GM19324 (cell line): ENCODE results near the gene NFKBIZ.
"Not testable (repeated sequence)": the region's sequence is repeated elsewhere in the genome, so short reads cannot be mapped to it uniquely, and the experiment has no call there.

ENCODE experiments used
- ATAC-seq: cut with Tn5 transposase; IDR thresholded peaks from one replicate; pipeline ENCODE4 v1.9.1; 2021; ENCODE audit warnings: mild to moderate bottlenecking, moderate library complexity; ENCODE audit not compliant: unreplicated experiment, low FRiP score

The NFKBIZ gene

DNA sequence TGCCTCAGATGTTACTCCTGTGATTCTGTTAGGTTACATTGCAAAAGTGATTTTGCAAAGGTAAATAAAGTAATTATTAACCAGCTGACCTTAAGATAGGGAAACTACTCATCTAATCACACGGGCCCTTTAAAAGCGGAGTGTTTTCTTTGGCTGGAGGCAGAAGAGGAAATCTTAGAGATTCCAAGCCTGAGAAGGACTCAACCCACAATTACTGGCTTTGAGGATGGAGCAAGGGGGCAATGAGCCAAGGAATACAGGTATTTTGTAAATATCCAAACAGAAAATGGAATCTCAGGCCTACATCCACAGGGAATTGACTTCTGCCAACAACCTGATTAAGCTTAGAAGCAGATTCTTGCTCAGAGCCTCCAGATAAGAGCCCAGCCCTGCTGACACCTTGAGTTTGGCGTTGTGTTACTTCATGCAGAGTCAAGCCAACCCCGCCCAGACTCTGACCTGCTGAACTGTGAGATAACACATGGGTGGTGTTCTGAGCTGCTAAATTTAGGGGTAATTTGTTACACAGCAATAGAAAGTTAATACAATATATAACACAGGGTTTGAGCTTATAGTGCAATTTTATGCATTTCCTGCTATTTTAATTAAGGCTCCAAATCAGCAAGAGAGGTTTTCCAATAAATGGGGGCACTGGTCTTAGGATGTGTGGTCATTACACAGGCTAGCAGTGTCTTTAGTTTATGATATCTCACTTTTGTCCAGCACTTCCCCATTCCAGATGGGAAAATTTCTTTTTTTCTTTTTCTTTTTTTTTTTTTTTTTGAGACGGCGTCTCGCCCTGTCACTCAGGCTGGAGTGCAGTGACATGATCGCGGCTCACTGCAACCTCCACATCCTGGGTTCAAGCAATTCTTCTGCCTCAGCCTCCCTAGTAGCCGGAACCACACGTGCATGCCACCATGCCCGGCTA lies 19.5 kb downstream of the NFKBIZ start:
- ATAC-seq, result no peak

DNA sequence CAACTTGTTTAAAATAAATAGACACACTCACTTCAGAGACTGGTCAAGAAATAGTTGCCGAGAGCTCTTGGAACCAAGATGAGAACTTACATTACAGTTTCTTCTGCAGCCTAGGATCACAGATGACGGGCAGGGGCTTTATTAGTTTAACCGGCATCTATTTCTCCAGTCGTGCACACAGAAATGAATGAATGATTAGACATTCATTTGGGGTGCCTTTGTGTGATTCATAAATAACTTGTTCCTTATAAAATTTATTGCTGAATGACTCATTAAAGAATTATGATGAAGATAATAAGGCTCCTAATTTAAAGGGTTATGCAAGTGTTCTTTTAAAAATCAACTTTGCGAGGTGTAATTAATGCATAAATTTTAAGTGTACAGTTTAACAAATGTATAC lies 20.8 kb downstream of the NFKBIZ start:
- ATAC-seq, result no peak

DNA sequence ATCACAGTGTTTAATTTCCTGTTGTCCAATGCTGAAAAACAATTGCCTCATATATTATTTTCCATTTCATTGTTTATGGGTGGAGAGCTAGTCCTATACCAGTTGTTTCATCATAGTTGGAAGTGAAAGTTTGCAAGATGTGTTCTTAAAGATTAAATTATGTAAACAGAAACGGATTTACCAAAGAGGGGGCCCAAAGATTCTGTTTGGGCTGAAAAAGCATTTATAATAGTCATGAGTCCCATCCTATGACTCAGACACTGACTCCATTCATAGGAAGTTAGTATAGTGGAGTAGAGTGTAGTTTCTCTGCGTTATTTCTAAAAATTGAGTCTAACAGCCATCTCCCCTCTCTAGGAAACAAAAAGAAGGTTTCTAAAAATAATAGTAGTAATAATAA lies 24.3 kb downstream of the NFKBIZ start:
- no peak for ATAC-seq

DNA sequence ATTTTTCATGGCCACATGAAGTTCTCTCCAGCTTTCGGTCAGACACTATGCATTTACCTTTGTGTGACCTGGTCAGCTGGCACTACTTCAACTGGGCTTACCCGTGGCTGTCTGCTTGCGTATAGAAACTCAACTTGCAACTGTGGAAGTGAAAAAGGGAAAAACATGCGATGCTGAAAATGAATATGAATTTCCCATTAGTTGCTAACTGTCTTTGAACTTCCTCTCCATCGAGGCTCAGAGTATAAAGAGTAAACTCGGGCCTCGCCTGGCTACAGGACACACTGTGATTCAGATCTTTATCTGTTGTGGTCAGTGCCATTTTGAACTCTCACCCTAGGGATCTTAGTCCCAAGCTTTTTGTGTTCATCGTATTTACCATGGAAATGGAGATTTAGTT lies 26.8 kb downstream of the NFKBIZ start:
- ATAC-seq, result no peak

DNA sequence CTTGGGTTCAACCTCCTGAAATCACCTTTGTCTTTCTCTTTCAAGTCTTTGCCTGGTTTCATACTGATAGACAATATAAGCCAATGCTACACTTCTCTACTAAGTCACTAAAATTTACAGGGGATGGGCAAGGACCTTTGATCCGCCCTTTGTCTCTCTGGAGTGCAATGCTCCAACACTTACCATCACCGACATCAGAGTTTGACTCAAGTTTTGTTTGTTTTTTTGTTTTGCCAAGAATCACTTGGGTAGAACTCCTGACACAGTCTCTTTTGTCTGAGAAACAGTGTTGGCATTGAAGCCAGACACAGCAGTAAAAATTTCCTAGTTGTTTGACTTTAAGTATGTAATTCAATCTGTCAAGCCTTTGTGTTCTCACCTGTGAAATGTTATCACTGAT lies 29.3 kb downstream of the NFKBIZ start:
- no peak for ATAC-seq

DNA sequence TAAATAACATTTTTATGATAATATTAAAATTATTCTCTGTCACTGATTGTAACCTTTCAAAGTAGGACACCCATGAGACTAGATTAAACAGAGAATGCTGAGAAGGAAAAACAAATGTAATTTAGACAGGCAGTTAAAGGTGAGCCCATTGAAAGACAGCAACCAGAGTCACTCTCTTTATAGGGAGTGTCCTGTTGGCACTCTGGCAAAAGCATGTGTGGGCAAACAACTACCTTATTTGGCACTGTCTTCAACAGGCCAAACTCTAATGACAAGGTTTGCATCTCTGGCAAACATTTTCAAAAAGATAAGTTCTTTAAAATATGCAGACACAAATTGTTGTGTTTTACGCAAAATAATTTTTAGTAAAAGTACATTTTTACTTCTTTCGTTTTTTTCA lies 29.8 kb downstream of the NFKBIZ start:
- ATAC-seq, result no peak

DNA sequence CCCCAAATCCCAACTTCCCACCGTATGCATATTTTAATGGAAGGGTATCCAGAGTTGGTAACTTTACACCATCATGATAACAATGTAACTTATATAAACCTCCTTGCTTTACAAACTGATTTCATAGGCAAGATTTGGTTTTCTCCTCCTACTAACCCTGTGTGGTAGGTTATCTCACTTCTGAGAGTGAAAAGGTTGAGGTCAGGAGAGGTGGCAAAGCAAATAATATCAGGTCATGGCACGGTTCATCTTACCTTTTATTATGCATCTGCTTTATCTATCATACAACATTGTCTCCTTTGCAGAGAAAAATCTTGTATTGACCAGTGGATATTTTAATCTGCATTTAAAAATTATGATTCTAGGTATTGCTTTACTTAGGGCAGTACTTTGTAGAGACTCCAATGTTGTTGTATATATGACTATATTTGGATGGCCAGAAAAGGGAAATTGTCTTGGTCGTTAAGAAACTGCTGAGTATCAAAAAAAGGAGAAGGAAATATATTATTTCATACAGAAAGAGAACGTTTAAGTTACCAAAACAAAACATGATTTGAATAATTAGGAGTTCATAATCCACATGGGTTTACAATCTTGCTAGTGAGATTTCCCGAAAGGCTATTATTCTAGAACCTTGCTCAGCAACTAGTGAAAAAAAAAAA lies 30.4 kb downstream of the NFKBIZ start:
- no peak for ATAC-seq

DNA sequence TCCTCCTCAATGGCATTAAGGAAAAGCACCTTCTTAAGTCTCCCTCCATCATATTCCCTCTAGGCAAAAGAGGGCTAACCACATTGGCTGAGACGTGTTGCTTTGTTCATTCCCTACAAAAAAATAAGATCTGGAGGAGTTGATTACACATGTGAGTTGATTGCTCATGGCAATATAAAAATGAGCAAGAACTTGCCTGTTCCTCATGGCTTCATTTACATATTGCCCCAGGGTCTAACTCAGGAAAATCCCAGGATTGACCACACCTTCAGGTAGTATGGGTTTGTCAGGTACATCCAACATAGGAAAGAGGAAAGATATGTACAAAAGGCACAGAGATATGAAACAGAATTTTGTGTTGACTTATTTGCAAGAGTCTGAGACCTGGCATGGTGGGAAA lies 35.5 kb downstream of the NFKBIZ start:
- no peak for ATAC-seq

DNA sequence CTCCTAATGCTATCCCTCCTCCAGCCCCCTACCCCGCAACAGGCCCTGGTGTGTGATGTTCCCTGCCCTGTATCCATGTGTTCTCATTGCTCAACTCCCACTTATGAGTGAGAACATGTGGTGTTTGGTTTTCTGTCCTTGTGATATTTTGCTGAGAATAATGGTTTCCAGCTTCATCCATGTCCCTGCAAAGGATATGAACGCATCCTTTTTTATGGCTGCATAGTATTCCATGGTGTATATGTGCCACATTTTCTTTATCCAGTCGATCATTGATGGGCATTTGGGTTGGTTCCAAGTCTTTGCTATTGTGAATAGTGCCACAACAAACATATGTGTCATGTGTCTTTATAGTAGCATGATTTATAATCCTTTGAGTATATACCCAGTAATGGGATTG lies 36.3 kb downstream of the NFKBIZ start:
- ATAC-seq, result not testable (repeated sequence)

DNA sequence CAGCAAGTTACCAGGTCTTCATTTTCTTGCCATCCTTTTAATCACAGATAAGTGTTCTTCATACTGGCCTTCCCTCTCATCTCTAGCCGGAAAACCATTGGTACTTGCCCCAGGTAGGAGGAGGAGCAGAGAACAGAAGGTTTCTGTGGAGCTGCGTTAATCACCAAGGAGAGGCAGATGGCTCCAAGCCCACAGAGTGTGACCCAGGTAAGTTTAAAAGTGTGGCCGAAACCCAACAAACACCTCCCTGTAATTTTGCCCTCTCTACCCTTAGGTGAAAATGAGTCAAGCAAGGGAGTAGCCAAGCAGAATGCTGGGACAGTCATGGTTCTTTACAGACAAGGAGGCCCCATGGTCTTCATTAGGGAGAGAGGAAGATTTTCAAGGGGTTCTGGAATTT lies 37.3 kb downstream of the NFKBIZ start:
- ATAC-seq, result no peak

DNA sequence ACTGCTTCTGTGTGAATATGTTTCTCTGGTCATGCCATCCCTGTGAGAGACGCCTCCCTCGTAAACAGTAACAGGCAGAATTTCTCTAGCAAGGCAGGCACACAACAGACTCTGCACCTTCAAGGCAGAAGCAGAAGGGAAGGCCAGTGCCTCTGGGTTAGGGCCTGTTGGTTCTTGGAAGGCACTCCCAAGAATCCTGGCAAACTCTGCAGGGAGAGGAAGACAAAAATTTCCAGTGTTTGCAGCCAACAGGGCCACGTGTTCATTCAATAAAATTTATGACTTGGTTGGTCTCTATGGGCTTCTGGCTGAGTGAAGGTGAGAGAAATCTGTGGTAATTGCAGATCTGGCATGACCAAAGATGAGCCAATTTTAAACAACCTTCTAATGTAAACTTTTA lies 39.3 kb downstream of the NFKBIZ start:
- no peak for ATAC-seq

DNA sequence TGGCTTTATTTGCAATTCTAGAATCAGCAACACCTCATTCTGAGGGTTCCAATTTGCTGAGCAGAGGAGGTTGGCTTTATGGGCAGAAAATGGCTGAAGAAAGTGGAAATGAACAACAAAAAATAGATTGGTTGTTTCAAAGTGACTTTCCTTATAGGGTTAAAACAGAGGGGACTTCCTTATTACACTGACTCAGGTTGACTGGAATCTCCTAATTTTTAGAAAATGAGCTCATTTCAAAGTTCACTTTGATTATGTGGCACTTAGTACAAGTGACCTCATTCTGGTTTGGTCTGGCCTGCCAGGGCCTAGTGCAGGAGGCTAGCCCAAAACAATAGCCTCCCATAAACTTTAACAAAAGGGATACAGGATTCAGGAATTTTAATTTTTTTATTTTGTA lies 41.4 kb downstream of the NFKBIZ start:
- no peak for ATAC-seq

DNA sequence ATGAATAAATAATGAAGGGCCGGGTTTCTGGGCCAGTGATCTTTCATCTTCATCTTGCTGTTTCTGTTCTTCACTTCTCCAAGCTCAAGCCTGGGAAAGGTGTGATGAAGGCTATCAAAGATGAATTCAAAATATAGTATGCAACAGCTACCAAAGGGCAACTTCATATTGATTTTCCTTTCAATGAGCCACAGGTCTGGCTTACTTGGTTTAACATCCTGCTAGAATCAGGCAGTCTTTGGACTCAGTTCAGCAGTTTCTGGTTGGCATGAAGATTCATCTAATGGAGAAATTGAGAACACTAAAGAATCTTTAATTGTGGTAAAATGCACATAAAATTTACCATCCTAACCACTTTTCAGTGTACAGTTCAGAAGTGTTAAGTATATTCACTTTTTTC lies 43.3 kb downstream of the NFKBIZ start:
- no peak for ATAC-seq

DNA sequence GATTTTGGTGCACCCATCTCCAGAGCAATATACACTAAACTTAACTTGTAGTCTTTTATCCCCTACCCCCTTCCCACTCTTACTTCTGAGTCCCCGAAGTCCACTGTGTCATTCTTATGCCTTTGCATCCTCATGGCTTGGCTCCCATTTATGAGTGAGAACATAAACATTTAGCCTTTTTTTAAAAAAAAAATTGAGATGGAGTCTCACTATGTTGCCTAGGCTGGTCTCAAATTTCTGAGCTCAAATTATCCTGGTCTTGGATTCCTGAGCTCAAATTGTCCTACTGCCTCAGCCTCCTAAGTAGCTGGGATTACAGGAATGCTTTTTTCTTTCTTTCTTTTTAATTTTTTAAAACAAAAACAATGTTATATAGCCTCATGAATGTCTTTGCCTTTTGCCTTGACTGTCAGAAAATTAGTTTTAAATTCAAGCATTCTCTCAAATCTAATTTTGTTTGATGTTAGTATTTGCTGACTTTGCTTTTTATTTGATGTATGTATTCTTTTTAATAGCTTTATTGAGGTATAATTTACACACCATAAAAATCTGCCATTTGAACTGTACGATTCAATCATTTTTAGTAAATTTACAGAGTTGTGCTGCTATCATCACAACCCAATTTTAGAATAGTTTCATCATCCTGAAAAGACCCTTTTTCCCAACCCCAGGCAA lies 46.9 kb downstream of the NFKBIZ start:
- ATAC-seq, result no peak

DNA sequence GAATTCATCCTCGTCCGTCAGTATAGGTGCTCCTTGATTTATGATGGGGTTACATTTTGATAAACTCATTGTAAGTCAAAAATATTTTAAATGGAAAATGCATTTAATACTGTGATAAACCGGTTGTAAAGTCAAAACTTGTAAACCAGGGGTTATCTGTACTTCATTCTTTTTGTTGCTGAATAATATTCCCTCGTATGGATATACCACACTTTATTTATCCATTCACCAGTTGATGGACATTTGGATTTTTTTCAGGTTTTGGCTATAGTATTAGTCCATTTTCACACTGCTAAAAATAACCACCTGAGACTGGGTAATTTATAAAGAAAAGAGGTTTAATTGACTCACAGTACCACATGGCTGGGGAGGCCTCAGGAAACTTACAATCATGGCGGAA lies 47.7 kb downstream of the NFKBIZ start:
- no peak for ATAC-seq

DNA sequence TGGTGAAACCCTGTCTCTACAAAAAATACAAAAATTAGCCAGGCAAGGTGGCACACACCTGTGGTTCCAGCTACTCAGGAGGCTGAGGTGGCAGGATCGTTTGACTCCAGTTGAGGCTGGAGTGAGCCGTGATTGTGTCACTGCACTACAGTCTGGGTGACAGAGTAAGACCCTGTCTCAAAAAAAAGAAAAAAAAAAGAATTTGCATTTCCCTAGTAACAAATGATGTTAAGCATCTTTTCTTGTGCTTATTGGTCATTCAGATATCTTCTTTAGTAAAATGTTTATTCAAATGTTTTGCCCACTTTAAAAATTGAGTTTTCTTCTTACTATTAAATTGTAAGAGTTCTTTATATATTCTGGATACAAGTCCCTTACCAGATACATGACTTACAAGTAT lies 48.7 kb downstream of the NFKBIZ start:
- ATAC-seq, result no peak

DNA sequence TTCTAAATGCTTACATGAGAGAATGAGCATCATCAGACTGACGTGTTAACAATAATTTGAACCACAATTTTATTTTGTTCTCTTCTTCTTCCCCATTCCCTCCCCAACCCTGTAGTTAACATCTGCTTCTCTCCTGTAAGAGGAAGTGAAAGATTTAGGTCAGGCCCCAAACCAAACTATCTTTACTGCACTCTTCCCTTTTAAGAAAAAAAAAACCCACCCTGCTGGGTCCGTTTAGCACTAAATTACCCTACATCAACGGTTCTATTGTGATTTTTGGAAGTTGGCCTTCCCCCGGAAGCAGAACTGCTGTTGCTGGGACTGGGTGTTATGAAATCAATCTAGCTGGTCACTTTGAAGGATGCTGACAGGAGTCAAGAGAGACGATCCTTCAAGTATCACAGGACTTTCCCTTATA lies 49.4 kb downstream of the NFKBIZ start:
- ATAC-seq, result peak; percentile 93

DNA sequence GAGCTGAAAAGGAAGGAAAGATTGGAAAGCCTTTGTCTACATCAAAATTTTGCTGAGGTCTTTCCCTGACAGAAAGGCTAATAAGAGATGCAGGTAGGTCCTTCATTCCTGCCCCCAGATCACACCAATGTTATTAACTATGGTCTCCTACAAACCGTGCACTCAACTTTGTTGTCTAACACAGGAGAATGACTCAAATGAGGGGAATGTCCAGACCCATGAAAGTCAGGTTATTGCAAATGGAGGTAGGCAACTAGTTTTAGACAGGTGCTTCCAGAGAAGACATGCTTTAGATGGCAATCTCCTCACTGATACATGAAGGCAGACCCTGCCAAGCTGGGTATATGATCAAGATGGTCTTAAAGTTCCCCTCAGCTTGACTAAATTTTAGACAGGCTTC lies 51.0 kb downstream of the NFKBIZ start:
- no peak for ATAC-seq

DNA sequence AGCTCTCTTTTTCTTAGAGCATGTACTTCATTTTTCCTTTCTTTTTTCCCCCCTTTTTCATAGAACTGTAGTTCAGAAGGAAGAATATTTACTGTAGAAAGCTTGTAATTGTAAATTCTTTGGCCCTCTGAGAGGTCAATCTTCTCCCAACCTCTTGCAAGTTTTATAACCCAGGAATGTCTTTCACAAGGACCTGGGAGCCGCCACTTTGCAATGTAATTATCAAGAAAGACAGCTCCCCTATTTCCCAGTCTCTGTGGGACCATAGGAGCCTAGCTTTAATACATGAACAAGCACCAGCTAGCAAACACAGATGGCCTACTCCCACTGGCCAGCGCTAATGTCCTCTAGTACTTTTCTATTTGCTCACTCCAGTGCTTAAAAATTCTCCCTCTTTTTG lies 51.4 kb downstream of the NFKBIZ start:
- no peak for ATAC-seq

DNA sequence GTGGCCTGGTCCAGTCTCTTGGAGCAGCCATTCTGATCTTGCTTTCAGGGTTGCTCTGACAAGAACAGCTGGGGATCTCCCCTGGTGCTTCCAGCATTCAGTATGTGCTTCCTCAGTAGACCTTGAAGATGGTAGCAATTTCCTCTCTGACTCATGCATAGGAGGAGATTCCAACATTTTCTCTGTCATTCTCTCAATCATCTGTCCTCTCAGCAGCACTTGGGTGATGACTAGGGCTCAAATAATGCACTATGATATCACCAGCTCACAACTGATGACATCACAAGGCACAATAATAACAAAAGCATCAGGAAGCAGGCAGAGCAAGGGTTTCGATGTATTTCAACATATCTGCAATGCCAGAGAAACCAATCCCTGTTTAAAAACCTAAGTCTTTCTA lies 52.7 kb downstream of the NFKBIZ start:
- no peak for ATAC-seq

DNA sequence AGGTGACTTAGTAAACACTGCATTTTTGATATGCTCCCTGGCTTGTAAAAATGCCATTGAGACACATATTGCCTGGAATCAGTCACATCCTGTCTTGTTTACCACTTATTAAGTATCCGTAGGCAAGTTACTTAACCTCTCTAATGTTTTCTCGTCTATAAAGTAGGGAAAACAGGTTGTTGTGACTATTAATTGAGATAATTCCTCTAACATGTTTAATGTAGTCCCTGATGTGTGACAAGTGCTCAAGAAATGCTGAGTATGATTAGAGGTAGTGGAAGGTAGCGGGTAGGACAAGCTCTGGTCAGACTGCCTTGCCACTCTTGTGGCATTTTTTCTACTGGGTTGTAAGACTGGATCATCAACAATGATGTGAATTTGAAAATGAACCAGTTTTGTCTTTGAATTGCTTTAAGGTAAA lies 54.1 kb downstream of the NFKBIZ start:
- no peak for ATAC-seq
